PC-9 (cell line): ENCODE results near the gene CCDC167.

ENCODE experiments used
- EZH2 ChIP-seq: fragments of 200-600 bp; sonication (generic); IDR thresholded peaks from 2 replicates; pipeline ENCODE4 v1.8.0; 2017; ENCODE audit warnings: antibody characterized with exemption, low read depth
- TF ChIP-seq, protein P1 (sequence below): fragments of 200-600 bp; sonication (generic); conservative IDR thresholded peaks from 2 replicates; pipeline ENCODE4 v1.6.1; 2017; ENCODE audit warnings: mixed run types, antibody characterized with exemption, mild to moderate bottlenecking, moderate library complexity

DNA sequence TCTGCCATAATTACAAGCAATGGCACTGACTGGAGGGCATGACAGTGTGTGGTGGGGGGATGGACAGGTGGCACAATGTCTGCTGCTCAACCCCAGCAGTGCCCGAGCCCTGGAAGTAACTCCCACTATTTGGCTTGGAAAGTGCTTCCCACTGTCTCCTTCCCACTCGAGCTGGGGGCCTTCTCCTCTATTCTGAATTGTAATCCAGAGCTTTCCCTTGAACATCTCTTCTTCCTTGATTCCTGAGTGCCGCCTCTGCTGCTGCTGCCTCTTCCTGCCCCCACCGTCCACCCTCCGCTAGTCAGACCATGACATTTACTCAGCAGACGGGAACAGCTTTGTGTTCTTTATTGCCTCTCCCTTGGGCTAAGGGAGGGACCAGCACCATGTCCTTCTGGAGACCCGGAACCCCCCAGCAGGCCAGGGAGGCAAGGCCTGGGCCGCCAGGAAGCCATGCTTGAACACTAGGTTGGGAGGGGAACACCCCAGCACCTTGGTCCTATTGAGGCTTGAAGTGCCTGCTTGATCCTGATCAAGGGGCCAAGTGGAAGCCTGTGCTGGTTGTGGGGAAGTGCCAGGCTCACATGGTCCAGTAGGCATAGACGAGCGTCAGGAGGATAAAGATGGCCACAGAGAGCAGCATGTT, 17.0 kb downstream of the CCDC167 start:
- TF ChIP-seq, protein P1, sequence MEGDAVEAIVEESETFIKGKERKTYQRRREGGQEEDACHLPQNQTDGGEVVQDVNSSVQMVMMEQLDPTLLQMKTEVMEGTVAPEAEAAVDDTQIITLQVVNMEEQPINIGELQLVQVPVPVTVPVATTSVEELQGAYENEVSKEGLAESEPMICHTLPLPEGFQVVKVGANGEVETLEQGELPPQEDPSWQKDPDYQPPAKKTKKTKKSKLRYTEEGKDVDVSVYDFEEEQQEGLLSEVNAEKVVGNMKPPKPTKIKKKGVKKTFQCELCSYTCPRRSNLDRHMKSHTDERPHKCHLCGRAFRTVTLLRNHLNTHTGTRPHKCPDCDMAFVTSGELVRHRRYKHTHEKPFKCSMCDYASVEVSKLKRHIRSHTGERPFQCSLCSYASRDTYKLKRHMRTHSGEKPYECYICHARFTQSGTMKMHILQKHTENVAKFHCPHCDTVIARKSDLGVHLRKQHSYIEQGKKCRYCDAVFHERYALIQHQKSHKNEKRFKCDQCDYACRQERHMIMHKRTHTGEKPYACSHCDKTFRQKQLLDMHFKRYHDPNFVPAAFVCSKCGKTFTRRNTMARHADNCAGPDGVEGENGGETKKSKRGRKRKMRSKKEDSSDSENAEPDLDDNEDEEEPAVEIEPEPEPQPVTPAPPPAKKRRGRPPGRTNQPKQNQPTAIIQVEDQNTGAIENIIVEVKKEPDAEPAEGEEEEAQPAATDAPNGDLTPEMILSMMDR: no peak
- TF ChIP-seq EZH2: no peak
